Colonic mucosa (tissue), 4 donors: ENCODE results near the gene COPS3. TPM values are rescaled to one million over a fixed set of nuclear protein-coding genes. Genes with fewer than 3 reads are reported as not detected.
A peak's percentile ranks its signal among the peaks of the same experiment; 100 is the strongest.

Experiments
- DNase-seq: peaks from one replicate; pipeline ENCODE4 v3.0.0-alpha.2; 2020
- H3K27ac ChIP-seq: fragments of 200-600 bp; one replicate; pipeline ENCODE4 v1.8.0; 2021
- H3K27me3 ChIP-seq: fragments of 200-600 bp; one replicate; pipeline ENCODE4 v1.8.0; 2021
- H3K36me3 ChIP-seq: fragments of 200-600 bp; one replicate; pipeline ENCODE4 v1.8.0; 2021
- H3K4me1 ChIP-seq: fragments of 200-600 bp; one replicate; pipeline ENCODE4 v1.8.0; 2021; ENCODE audit warnings: mild to moderate bottlenecking
- H3K4me3 ChIP-seq: fragments of 200-600 bp; one replicate; pipeline ENCODE4 v1.8.0; 2021
- H3K9ac ChIP-seq, 2 donors: one replicate each; pipeline ENCODE4 v1.7.0; 2013; ENCODE audit warnings: control low read depth in 2 of 2, low read depth in 2 of 2, low read length in 2 of 2
- H3K9me3 ChIP-seq: fragments of 200-600 bp; one replicate; pipeline ENCODE4 v1.8.0; 2021
- intact Hi-C: fragments of 100-400 bp; cut with DNase I; formaldehyde crosslinking; loops from one replicate; pipeline ENCODE4 v1.14.1; 2022
- total RNA-seq, 2 donors: library from RNA; stranded (reverse); fragmentation: NEBNext Ultra II Directional in 1 of 2; extraction: Animal tissue kit (Norgen Biotek cat#: 25700) in 1 of 2; gene quantifications; one replicate each; pipeline ENCODE4 v1.2.1, GENCODE V29; 2021
- TF ChIP-seq, protein P1 (sequence below): fragments of 200-600 bp; IDR thresholded peaks from one replicate; pipeline ENCODE4 v1.8.0; 2022; ENCODE audit warnings: antibody characterized with exemption, mild to moderate bottlenecking
- donor health status: healthy.
- donor health status: DM: no; HTN: no; CAD: no.
- donor health status: DM: no; HTN: no; CAD: no.

Gene COPS3
- total RNA-seq, 2 donors from 2014 or later, result 43.9 to 60.4 TPM

GRCh38 chr17:17315142-17315821, 34.2 kb upstream of the COPS3 start:
- no peak overlapping the region for H3K9ac ChIP-seq
- H3K36me3 ChIP-seq, result no peaks in the 10 kb centered on the region
- DNase-seq, result no peak
- H3K9me3 ChIP-seq, result no peaks in the 10 kb centered on the region
- no peak overlapping the region for H3K4me3 ChIP-seq
- no peaks in the 10 kb centered on the region for H3K4me1 ChIP-seq
- no peak overlapping the region for H3K27ac ChIP-seq
- no peaks in the 10 kb centered on the region for H3K27me3 ChIP-seq
- TF ChIP-seq, protein P1, sequence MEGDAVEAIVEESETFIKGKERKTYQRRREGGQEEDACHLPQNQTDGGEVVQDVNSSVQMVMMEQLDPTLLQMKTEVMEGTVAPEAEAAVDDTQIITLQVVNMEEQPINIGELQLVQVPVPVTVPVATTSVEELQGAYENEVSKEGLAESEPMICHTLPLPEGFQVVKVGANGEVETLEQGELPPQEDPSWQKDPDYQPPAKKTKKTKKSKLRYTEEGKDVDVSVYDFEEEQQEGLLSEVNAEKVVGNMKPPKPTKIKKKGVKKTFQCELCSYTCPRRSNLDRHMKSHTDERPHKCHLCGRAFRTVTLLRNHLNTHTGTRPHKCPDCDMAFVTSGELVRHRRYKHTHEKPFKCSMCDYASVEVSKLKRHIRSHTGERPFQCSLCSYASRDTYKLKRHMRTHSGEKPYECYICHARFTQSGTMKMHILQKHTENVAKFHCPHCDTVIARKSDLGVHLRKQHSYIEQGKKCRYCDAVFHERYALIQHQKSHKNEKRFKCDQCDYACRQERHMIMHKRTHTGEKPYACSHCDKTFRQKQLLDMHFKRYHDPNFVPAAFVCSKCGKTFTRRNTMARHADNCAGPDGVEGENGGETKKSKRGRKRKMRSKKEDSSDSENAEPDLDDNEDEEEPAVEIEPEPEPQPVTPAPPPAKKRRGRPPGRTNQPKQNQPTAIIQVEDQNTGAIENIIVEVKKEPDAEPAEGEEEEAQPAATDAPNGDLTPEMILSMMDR, result no peak
- intact Hi-C loops, result no loop called here

DNA sequence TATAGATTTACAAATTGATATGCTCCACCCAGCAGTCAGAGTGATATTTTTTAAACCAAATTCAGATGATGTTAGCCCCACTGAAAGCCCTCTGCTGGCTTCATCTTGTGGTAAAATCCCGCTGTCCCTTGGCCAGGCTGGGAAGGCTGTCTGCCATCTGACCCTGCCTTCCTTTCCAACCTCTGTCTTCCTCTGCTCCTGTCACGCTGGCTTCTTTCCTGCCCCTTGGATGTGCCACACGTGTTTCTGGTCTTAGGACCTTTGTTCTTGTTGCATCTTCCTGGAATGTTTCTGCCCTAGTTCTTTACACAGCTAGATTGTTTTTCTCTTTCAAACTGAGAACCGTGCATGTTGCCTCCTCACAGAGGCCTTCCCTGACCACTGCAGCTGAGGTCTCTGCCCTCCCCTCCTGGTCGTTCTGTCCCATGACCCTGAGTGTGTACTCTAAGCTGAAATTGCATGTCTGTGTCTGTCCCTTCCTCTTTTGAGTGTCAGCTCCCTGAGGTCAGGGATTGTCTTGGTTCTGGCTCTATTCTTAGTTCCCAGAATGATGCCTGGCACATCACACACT, 33.5 kb upstream of the COPS3 start:
- intact Hi-C loops, result loop anchor here (5.0 kb wide), 1 partner anchor 312 kb away; no protein-coding TSS in a partner anchor

DNA sequence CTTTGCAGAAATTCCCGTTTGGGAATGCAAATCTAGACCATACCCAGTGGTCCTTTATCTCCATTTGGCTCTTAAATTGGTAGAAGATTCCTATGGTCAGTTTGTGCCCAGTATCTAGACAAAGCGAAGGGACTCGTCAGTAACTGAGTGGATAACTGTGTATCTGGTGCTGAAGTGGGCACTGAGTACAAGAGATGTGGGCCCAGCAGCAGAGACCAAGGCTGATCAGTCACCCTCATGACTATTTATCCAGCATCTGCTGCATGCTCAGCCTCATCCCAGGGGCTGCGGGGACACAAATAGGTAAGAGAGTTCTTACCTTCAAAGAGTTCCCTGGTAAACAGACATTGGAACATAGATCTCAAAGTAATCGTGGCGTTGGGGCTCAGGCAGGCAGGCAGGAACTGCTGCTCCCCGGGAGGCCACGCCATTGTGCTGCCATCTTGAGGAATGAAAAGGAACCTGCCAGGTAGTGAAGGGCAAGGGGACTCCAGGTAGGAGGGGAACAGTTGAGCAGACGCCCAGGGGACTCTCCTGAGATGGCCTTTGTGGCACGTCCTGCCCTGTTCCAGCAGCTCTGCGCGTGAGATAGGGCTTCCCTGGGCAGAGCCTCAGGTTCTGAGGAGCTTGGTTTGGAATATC, 32.4 kb upstream of the COPS3 start:
- no peaks in the 10 kb centered on the region for H3K4me1 ChIP-seq
- no peak overlapping the region for H3K27ac ChIP-seq
- TF ChIP-seq, protein P1, result peak; percentile 49
- H3K9ac ChIP-seq, result no peak overlapping the region
- H3K4me3 ChIP-seq, result no peak overlapping the region
- DNase-seq, result peak; percentile 59
- no peaks in the 10 kb centered on the region for H3K36me3 ChIP-seq
- H3K27me3 ChIP-seq, result no peaks in the 10 kb centered on the region
- intact Hi-C loops, result loop anchor here (5.0 kb wide), 1 partner anchor 311 kb away; no protein-coding TSS in a partner anchor
- H3K9me3 ChIP-seq, result no peaks in the 10 kb centered on the region

More for the DNA sequence above, 33.5 kb upstream of the COPS3 start:
- no peak for DNase-seq
- TF ChIP-seq, protein P1, result no peak
- no peaks in the 10 kb centered on the region for H3K9me3 ChIP-seq
- no peak overlapping the region for H3K4me3 ChIP-seq
- H3K27me3 ChIP-seq, result no peaks in the 10 kb centered on the region
- no peaks in the 10 kb centered on the region for H3K36me3 ChIP-seq
- H3K4me1 ChIP-seq, result no peaks in the 10 kb centered on the region
- H3K9ac ChIP-seq, result no peak overlapping the region
- H3K27ac ChIP-seq, result no peak overlapping the region

DNA sequence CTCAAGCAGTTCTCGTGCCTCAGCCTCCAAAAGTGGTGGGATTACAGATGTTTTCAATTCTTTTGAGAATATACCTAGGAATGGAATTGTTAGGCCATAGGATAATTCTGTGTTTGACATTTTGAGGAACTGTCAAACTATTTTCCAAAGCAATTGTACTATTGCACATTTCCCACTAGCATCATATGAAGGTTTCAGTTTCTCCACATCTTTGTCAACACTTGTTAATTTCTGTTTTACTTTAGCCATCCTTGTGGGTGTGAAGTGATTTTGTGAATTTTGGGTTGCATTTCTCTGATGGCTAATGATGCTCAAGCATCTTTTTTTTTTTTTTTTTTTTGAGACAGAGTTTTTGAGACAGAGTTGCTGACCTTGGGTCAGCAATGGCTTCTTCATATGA, 28.3 kb upstream of the COPS3 start:
- H3K9me3 ChIP-seq, result no peaks in the 10 kb centered on the region
- no peak overlapping the region for H3K27ac ChIP-seq
- H3K27me3 ChIP-seq, result no peaks in the 10 kb centered on the region
- no peak overlapping the region for H3K9ac ChIP-seq
- no peak overlapping the region for H3K4me3 ChIP-seq
- no peak for DNase-seq
- no peaks in the 10 kb centered on the region for H3K36me3 ChIP-seq
- H3K4me1 ChIP-seq, result no peaks in the 10 kb centered on the region
- intact Hi-C loops, result no loop called here
- TF ChIP-seq, protein P1, result no peak

GRCh38 chr17:17305281-17305801, 24.3 kb upstream of the COPS3 start:
- no peak overlapping the region for H3K9ac ChIP-seq
- intact Hi-C loops, result no loop called here
- H3K4me1 ChIP-seq, result no peaks in the 10 kb centered on the region
- H3K9me3 ChIP-seq, result no peaks in the 10 kb centered on the region
- H3K27me3 ChIP-seq, result no peaks in the 10 kb centered on the region
- TF ChIP-seq, protein P1, result no peak
- DNase-seq, result peak; percentile 30
- no peaks in the 10 kb centered on the region for H3K36me3 ChIP-seq
- H3K4me3 ChIP-seq, result no peak overlapping the region
- no peak overlapping the region for H3K27ac ChIP-seq
